Islet of Langerhans (tissue), 1 donor: Measurements from ENCODE around the gene DGKD.
"Not testable (repeated sequence)": the region's sequence is repeated elsewhere in the genome, so short reads cannot be mapped to it uniquely, and the experiment has no call there.

Experiments used
- FAIRE-seq: peaks from one replicate; lab custom pipeline; 2011; peaks lifted over from hg19 to GRCh38; lab: Jason Lieb, UNC

Gene DGKD

DNA sequence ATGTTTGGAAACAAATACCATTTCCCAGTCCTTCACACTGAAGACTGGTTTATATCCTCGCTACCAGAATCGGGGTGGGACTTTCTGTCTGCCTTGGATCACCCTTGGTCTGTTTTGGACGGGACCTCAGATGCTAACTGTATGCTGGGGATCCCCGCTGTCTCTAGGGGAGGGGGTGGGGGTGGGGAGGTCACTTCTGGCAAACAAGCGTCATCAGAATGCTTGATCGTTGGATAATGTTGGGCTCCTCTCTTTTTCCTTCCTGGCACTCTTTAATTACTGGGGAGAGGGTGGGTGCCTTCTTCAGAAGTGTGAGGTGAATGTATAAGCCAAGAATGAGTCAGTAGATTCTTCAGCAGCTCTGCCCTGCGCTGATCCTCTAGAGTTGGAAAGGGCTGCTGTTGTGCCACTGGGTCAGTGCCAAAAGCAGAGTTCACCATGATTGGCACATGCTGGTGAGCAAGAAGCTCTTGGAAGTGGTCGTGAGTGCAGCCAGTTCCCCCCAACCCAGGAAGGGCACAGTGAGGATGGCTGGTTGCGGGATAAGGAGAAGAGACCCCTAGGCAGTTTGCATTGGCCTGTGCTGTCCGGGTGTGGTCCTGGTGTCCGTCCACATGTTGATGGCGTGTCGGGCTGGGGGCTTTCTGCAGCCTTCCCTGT is 32.2 kb downstream of the DGKD start:
- no peak for FAIRE-seq

DNA sequence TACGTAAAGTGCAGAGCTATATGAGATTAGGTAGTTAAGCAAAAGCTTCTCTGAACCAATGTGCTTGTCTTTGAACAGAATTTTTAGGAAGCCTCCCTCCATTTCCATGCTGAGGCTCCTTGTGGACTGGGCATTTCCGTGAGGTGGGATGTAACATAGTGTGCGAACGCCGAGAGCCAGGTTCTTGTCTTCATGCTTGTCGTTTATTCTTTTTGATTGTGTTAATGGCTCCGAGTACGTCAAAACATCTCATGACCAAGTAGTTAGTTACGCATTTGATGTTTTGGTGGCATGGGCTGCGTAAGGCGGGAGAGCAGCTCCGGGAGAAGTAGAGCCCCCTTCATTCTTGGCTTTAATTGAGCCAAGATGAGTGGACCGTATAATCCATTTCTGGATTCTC is 32.9 kb downstream of the DGKD start:
- FAIRE-seq: no peak

DNA sequence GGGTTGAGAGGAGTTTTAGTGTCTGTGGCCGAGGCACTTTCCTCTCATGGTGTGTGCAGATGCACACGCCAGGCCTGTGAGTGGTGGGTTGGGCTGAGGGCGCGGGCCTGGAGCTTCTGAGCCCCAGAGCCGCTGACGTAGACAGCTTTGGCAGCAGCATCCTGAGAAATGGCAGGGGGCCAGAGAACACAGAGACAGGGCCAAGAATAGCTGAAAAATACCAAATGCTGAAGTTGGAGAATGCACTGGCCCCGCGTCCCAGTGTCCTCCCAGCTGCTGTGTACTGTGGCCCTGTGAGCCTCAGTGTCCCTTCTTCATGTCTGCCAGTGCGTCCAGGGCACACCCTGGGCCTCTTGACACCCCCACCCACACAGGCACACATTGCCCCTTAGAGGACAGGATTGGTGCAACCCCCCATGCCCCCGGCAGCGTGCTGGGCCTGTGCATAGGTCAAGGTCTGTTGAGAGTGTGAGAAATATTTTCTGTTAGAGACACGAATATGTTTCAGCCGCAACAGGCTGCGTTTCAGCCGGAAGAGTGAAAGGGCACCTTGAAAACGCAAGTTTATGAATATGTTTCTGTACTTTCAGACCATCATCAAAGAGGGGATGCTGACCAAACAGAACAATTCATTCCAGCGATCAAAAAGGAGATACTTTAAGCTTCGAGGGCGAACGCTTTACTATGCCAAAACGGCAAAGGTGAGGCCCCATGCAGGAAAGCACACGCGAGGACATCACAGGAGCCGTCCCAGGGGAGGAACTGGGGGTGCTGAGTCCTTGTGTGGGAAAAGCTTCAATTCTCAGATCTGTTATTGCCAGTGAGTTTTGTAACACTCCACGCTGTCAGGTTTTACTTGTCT is 33.6 kb downstream of the DGKD start:
- no peak for FAIRE-seq

DNA sequence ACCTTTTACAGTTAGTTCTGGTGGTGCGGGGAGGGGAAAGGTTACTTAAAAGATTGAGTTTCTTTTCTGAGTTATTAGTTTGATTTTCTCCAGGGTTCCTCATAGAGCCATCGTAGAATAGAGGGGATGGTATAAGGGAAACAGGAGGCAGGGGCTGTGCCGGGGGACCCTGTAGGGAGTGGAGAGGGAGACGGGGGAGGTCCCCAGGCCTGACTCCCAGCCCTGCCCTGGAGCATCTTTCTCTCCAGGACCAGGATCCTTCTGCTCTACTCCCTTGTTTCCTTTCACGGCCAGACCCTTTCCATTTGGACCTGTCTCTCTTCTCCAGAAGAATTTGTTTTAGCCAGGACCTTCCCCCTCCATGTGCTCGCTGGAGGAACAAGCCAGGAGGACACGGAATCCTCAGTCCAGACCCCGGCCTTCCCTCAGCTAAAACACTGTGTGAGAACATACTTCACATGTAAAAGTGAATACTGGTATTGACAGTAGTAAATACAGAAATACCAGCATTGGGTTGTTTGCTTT is 35.4 kb downstream of the DGKD start:
- no peak for FAIRE-seq

DNA sequence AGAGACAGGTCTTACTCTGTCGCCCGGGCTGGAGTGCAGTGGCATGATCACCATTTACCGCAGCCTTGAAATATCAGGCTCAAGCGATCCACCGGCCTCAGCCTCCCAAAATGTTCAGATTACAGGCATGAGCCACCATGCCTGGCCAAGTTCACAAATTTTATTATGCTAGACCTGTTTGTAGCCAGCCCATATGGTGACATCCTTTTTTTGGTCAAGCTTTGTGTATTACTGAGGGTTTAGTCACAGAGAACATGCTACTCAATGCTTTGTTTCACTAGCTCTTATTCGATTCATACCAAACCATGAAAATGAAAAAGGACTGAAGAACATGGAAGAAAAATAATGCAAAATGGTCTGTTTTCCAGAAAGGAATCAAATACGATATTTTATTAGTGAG is 41.4 kb downstream of the DGKD start:
- FAIRE-seq: no peak

DNA sequence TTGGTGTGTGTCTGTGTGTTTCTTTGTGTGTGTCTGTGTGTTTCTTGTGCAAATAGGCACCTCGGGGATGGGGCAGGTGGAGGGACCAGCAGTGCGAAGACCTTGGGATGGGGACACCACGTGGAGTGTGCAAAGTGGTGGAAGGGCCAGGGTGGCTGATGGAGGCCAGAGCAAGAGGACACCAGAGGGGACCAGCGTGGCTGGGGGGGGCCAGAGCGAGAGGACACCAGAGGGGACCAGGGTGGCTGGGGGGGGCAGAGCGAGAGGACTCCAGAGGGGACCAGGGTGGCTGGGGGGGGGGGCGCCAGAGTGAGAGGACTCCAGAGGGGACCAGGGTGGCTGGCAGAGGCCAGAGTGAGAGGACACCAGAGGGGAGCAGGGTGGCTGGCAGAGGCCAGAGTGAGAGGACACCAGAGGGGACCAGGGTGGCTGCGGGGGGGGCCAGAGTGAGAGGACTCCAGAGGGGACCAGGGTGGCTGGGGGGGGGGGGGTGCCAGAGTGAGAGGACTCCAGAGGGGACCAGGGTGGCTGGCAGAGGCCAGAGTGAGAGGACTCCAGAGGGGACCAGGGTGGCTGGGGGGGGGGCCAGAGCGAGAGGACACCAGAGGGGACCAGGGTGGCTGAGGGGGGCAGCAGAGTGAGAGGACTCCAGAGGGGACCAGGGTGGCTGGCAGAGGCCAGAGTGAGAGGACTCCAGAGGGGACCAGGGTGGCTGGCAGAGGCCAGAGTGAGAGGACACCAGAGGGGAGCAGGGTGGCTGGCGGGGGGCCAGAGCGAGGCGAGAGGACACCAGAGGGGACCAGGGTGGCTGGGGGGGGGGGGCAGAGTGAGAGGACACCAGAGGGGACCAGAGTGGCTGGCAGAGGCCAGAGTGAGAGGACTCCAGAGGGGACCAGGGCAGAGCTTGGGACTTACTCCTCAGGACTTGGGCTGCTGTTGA is 42.7 kb downstream of the DGKD start:
- FAIRE-seq: not testable (repeated sequence)

DNA sequence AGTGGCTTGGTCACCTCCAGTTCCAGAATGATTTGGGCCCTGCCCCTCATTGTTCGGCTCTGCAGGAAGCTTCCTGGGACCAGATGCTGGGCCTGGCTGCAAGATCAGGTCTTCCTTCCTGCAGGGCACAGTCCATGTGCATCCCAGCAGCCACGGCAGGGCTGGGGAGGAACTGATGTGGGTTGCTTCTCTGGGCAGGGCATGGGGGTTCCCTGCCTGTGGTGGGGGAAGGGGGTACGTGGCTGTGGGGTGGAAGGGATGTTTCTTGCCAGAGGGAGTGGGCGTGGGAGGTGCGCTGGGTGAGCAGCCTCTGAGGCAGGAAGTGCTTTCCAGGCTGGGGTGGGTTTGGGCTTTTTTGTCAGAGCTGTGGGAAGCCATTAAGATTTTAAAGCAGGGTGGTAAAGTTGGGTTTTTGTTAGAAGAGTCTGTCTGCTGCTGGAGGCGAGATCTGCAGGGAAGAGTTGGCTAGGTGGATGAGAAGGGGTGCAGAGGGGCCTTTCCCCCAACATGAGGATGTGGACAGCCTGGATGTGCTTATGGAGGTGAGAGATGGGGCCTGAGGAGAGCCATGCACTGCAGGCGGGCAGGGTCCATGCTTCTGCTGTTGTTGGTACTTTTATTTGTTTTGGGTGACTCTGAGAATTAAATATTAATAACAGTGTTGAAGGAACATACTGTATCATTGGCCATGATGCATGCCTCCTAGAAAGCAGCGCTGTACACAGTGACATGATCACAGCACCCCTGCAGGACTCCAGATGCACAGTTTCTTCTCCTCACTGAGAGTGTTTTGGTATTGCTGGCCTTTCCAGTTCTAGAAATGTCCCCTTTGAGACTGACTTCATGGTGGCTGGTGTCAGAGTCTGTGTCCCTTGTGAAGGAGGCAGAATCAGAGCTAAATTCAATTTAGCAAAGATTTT is 45.3 kb downstream of the DGKD start:
- FAIRE-seq: no peak

DNA sequence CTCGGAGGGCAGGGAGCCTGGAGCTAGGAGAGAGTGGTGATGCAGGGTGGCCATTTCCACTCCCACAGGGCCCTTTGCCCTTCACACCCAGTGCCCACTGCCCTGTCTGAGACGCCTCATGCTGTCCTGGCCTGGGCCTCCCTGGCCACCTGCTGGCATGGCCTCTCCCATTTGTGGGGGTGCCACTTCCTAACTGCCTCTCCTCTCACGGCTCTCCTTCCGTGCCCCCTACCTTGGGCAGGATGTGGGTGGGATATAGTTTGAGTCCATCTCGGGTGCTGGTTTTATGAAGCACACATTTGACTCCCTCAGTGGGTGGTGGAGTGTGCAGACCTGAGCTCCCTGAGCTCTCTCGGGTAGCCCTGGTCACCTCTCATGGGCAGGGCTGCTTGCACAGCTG is 46.0 kb downstream of the DGKD start:
- FAIRE-seq: no peak

DNA sequence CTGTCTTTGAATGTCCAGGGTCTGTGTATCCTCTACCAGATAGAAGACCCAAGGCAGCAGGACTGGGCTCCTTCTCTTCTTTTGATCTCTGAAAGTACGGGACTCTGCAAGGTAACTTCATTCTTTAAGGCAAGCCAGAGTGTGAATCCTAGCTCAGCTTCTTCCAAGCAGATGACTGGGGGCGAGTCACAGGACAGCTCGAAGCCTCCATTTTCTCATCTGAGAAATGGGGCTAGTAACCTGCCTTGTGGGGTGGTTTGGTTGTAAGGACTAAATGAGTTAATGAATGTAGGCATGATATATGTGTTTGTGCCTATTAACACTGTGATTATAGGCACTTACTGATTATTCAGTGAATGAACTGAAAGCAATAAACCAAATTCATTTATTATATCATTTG is 46.7 kb downstream of the DGKD start:
- FAIRE-seq: no peak

DNA sequence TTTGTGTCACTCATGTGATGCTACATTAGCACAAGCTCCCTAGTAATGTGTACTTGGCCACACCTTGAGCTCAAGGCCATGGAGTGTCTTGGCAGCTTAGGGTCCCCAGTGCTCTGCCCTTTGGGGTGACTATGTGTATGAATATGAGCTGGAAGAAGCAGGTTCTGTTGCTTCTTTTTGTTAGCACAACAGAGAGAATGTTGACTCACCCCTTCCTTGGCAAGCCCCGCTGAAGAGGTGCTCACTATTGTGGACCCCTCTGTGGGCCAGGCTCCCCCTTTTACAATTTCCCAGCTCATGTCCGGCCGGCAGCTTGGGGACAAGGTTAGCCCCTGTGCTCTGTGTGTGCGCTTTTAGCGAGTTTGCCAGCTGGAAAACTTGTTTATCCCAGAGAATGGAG is 48.1 kb downstream of the DGKD start:
- no peak for FAIRE-seq

DNA sequence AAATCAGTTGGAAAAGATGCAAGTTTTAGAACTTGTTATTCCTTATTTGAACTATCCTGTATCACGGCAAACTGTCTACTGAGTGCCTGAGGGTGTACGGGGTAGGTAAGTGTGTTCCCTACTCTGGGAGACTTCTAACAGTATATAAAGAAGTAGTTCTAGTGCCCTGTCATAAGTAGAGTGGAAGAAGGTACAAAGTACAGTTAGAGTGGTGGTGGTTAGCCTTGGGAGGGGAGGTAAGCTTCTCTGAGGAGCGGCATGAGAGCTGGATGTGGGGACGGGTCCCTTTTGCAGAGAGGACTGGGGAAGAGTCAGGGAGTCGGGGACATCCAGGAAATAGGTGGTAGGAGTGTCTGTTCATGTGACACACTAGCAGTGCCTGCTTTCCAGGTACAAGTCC is 48.5 kb downstream of the DGKD start:
- no peak for FAIRE-seq

DNA sequence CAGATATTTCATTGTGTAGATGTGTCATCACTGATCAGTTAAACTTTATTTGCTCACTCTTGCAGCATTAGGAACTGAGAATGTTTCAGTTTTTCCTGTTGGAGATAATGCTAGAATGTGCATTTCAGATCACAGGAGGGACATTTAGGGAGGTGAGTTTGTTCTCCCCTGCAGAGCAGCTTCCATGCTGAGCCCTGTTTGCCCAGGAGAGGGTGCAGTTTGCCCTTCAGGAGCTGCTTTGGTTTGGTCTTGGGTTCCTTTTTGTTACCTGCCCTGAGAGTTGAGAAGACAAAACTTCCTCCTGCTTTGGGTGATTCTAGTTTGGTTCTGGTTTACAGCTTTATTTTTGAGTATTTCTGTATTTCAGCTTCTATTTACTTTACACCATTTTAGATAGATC is 49.9 kb downstream of the DGKD start:
- no peak for FAIRE-seq

DNA sequence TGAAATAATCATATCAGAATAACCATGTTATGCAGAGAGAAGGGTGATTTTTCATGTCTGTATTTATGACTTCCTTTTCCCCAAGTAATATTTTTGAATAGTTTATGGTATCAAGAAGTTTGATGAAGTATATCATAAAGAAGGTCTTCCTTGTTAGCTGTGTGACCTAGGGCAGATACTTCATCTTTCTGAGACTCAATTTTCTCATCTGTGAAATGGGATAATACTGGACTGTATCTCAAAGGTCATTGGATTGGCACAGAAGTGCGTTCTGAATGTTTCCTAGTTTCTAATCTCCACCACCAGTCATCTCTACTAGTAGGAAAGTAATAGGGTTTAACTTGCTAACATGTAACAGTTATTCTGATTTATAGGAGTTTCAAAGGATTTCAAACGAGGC is 52.6 kb downstream of the DGKD start:
- no peak for FAIRE-seq

DNA sequence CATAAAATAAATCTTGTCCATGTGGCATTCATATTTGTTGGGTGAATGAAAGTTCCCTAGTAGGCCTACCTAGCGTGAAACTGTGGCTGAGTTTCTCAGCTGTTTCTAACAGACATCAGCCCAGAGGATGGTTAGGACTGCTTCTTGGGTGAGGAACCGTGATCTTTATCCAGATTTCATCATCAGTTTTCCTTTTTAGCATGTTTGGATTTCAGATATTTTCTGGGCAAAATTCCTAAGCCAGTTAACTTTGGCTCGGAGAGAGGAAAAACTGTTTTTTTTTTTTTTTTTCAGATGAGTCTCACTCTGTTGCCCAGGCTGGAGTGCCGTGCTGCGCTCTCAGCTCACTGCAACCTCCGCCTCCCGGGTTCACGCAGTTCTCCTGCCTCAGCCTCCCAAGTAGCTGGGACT is 53.5 kb downstream of the DGKD start:
- no peak for FAIRE-seq

DNA sequence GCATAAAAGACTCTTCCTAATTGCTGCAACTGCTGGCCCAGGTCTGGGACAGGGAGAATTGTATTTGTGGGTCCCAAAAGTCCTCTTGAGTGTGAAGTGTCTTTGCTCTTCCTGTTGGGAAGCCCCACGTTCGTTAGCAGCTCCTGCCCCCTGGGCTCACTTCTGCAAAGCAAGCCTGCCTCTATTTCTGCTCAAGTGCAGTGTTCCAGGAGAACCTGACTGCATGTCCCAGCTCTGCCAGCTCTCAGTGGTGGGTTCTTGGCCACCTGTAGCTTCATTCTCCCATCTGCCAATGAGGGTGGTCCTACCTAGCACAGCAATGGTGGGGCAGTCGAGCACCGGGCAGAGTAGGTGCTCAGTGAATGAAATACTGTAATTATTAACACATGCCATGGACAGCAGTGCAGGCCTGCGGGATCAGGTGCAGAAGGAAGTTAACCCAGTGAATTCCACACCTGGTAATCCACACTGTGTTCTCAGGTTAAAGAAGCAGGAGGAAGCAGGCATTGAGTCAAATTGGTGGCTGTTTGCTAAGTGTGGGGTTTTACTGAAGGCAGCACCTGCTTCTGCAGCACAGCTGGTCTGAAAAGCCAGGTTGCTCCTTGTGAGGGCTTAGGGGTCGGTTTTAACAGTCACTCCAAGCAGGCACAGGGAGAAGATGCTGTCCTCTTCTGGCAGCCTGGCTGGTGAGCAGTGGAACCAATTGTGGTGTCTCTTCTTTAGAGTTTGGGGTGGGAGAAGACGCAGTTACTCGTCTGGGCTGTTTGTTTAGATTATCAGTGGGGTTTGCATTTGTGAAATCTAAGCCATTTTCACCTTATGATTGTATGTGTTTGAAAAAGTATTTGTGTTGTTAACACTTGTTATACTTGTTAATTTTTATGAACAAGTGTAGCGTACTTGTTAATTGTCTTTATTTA is 54.3 kb downstream of the DGKD start:
- FAIRE-seq: no peak

DNA sequence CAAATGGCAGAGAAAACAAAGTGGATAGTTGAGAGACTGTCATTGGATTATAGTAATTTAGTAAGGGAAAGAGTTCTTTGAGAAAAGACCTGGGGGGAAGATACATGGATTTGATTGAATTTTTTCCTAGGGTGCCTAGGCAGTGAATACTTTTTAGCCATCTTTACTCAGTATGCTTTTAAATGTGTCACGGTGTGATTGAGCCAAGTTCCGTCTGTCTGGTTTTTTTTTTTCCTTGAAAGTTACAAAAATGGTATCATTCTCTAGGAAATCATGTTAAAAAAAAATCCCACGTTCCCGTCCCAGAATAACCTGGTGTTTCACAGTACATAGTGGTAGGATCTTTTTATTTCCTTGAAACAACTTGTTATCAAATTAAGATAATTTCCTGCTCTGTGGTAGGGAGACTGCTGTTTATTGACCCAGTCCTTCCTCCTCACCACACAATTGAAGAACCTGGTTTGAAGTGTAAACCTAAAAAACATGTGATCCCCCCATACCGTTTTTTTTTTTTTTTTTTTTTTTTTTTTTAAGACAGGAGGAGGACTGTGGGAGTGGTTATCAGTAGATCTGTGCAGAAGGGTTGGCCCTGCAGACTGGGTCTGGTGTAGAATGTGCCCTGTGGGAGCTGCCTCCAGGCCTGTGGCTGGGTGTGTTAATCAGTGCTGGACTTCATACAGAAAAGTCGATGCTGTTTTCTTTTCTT is 55.1 kb downstream of the DGKD start:
- peak; percentile 65 for FAIRE-seq

DNA sequence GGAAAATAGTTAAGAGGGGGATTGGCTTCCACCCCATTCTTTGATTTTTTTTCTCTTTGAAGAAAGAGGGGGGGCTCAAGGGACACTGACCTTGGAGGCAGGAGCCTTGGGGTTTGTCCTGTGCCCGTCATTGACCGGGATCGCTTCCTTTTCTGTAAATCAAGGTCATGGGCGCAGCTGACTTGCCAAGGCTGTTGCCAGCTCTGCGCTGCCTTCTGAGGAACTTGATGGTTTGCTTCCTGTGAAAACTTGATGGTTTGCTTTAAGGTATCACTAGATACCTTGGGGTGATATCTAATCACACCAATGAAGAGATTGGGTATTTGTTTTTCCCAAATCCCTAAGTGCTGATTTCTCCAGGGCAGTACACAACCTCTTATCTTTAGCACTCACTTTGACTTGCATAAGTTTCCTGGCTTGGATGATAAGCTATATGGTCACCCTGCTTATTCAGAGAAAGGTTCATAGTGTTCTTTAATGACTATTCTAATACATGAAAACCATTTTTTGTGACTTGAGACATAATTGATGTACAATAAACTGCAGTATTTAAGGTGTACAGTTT is 56.0 kb downstream of the DGKD start:
- no peak for FAIRE-seq

DNA sequence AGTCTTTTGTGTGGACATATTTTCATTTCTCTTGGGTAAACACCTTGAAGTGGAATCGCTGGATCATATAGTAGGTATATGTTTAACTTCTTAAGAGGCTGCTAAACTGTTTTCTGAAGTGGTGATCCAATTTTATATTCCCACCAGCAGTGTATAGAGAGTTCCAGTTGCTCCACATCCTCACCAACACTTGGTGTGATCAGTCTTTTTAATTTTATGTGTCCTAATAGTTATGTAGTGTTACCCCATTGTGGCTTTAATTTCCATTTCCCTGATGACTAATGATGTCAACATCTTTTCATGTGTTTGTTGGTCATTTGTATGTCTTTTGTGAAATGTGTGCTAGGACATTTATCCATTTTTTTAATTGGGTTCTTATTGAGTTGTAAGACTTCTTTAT is 56.9 kb downstream of the DGKD start:
- no peak for FAIRE-seq

DNA sequence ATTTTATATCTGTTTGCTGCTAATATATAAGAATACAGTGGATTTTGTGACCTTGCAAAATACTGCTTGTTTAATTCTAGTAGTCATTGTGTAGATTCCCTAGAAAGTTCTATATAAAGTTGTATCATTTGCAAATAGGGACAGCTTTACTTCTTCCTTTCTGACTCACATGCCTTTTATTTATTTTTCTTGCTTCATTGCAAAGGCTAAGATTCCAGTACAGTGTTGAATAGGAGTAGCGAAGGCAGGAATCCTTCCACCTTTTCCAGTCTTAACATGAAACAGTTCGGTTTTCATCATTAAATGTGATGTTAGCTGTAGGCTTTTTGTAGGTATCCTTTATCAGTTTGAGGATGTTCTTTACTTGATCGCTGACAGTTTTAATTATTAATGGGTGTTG is 58.1 kb downstream of the DGKD start:
- FAIRE-seq: no peak
